Ishikawa (cell line): ENCODE data around the gene SLC38A10.

Source experiments
- CREB1 ChIP-seq: IDR thresholded peaks from 2 replicates; pipeline ENCODE4 v1.6.1; 2012; ENCODE audit warnings: low read depth
- EGR1 ChIP-seq: IDR thresholded peaks from 2 replicates; pipeline ENCODE4 v1.6.1; 2012
- EP300 ChIP-seq: IDR thresholded peaks from 2 replicates; pipeline ENCODE4 v1.6.1; 2012; ENCODE audit warnings: borderline replicate concordance
- NFIC ChIP-seq: IDR thresholded peaks from 2 replicates; pipeline ENCODE4 v1.6.1; 2012
- RAD21 ChIP-seq: IDR thresholded peaks from 2 replicates; pipeline ENCODE4 v1.6.1; 2012; ENCODE audit warnings: low read depth
- TAF1 ChIP-seq: IDR thresholded peaks from 2 replicates; pipeline ENCODE4 v1.6.1; 2012; ENCODE audit warnings: low read depth, mild to moderate bottlenecking
- YY1 ChIP-seq: IDR thresholded peaks from 2 replicates; pipeline ENCODE4 v1.6.1; 2012; ENCODE audit warnings: low read depth
- TF ChIP-seq, protein P1 (sequence below): IDR thresholded peaks from 2 replicates; pipeline ENCODE4 v1.6.1; 2012; ENCODE audit warnings: low read depth, mild to moderate bottlenecking
- TF ChIP-seq, protein P2 (sequence below): IDR thresholded peaks from 2 replicates; pipeline ENCODE4 v1.6.1; 2012

DNA sequence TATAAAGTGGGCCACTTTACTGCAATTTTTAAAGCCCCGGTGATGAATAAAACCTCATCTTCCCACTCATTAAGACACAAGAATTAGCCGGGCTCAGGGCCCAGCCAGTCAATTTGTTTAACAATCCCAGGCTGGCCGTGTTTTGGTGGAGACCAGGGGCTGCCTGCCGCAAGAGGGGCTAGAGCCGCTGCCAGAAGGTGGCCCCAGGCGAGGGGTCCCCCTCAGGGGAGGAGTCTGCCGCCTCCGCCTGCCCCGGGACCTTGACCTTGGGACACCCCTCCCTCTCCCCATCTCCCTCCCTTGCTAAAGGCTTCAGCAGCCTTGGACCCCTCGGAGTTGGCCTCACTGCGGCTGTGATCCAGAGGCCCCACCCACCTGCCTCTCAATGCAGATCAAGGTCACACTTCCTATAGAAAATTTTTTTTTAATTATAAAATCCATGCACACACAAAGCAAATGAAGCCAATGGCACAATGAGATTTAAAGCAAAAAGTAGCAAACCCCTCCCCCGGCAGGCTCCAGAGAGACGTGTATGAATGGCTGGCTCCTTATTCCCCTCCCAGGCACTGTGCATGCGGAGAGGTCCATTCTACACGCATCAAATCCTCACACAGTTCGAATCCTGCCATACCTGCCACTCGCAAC, 23.0 kb upstream of the SLC38A10 start:
- TF ChIP-seq, protein P1, sequence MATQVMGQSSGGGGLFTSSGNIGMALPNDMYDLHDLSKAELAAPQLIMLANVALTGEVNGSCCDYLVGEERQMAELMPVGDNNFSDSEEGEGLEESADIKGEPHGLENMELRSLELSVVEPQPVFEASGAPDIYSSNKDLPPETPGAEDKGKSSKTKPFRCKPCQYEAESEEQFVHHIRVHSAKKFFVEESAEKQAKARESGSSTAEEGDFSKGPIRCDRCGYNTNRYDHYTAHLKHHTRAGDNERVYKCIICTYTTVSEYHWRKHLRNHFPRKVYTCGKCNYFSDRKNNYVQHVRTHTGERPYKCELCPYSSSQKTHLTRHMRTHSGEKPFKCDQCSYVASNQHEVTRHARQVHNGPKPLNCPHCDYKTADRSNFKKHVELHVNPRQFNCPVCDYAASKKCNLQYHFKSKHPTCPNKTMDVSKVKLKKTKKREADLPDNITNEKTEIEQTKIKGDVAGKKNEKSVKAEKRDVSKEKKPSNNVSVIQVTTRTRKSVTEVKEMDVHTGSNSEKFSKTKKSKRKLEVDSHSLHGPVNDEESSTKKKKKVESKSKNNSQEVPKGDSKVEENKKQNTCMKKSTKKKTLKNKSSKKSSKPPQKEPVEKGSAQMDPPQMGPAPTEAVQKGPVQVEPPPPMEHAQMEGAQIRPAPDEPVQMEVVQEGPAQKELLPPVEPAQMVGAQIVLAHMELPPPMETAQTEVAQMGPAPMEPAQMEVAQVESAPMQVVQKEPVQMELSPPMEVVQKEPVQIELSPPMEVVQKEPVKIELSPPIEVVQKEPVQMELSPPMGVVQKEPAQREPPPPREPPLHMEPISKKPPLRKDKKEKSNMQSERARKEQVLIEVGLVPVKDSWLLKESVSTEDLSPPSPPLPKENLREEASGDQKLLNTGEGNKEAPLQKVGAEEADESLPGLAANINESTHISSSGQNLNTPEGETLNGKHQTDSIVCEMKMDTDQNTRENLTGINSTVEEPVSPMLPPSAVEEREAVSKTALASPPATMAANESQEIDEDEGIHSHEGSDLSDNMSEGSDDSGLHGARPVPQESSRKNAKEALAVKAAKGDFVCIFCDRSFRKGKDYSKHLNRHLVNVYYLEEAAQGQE = no peak
- TF ChIP-seq EP300 (no peak), RAD21 (no peak), CREB1 (no peak), TAF1 (no peak), YY1 (no peak), EGR1 (no peak), NFIC (no peak)
- TF ChIP-seq, protein P2, sequence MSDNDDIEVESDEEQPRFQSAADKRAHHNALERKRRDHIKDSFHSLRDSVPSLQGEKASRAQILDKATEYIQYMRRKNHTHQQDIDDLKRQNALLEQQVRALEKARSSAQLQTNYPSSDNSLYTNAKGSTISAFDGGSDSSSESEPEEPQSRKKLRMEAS = no peak
